HG02798 (cell line): ENCODE measurements around the gene CDSN.

ENCODE experiments used
- ATAC-seq: cut with Tn5 transposase; IDR thresholded peaks from one replicate; pipeline ENCODE4 v1.9.1; 2021; ENCODE audit warnings: mild to moderate bottlenecking; ENCODE audit not compliant: unreplicated experiment, poor library complexity

CDSN gene

GRCh38 chr6:31149827-31150447 is 29.7 kb upstream of the CDSN start:
- ATAC-seq = no peak

GRCh38 chr6:31145386-31145785 is 25.1 kb upstream of the CDSN start:
- no peak for ATAC-seq

- ATAC-seq = no peak
These were observed 24.7 kb upstream of the CDSN start for GRCh38 chr6:31144970-31145340.

- ATAC-seq = no peak
These were observed 24.2 kb upstream of the CDSN start for GRCh38 chr6:31144296-31144969.

GRCh38 chr6:31143148-31143547 is 22.9 kb upstream of the CDSN start:
- ATAC-seq = no peak

GRCh38 chr6:31142361-31142761 is 22.1 kb upstream of the CDSN start:
- no peak for ATAC-seq

- ATAC-seq = no peak
These were observed 20.4 kb upstream of the CDSN start for GRCh38 chr6:31140643-31141042.

- ATAC-seq = no peak
These were observed 19.4 kb upstream of the CDSN start for GRCh38 chr6:31139599-31139998.

GRCh38 chr6:31138982-31139381 is 18.7 kb upstream of the CDSN start, which contains the start of gene PSORS1C2:
Gene PSORS1C2, minus strand, starts transcription at chr6:31139066. Its CDS starts 40 bp downstream, at chr6:31139026.
- no peak for ATAC-seq

GRCh38 chr6:31135710-31136109 is 15.5 kb upstream of the CDSN start:
- ATAC-seq = no peak

- ATAC-seq = no peak
These were observed 12.6 kb upstream of the CDSN start for GRCh38 chr6:31132806-31133205.

- no peak for ATAC-seq
These were observed 11.3 kb upstream of the CDSN start for GRCh38 chr6:31131595-31131994.

GRCh38 chr6:31130751-31131150 is 10.5 kb upstream of the CDSN start:
- no peak for ATAC-seq

GRCh38 chr6:31129130-31129529 is 8.9 kb upstream of the CDSN start:
- no peak for ATAC-seq

GRCh38 chr6:31128093-31128676 is 7.9 kb upstream of the CDSN start:
- peak; percentile 40 for ATAC-seq

- no peak for ATAC-seq
These were observed 6.3 kb upstream of the CDSN start for GRCh38 chr6:31126396-31127175.

- no peak for ATAC-seq
These were observed 5.5 kb upstream of the CDSN start for GRCh38 chr6:31125586-31126363.

GRCh38 chr6:31125162-31125561 is 4.9 kb upstream of the CDSN start:
- ATAC-seq = no peak

- no peak for ATAC-seq
These were observed 2.8 kb upstream of the CDSN start for GRCh38 chr6:31122791-31123706.
